GM19025 (cell line): ENCODE data around the gene TMEM100.

Experiments used
- ATAC-seq: cut with Tn5 transposase; IDR thresholded peaks from one replicate; pipeline ENCODE4 v1.9.1; 2021; ENCODE audit warnings: mild to moderate bottlenecking, low read depth, moderate library complexity; ENCODE audit not compliant: unreplicated experiment

The TMEM100 gene

GRCh38 chr17:55720919-55721836 lies 1.5 kb downstream of the TMEM100 start:
- ATAC-seq, result no peak

GRCh38 chr17:55717898-55718735 lies 4.5 kb downstream of the TMEM100 start:
- ATAC-seq, result no peak

- ATAC-seq, result no peak
Observed at GRCh38 chr17:55717432-55717831, 5.2 kb downstream of the TMEM100 start.

- ATAC-seq, result no peak
Observed at GRCh38 chr17:55710829-55711496, 11.7 kb downstream of the TMEM100 start.

GRCh38 chr17:55710410-55710809 lies 12.3 kb downstream of the TMEM100 start:
- ATAC-seq, result no peak

GRCh38 chr17:55709984-55710383 lies 12.7 kb downstream of the TMEM100 start:
- ATAC-seq, result no peak

GRCh38 chr17:55709440-55709839 lies 13.2 kb downstream of the TMEM100 start:
- ATAC-seq, result no peak

GRCh38 chr17:55708175-55708974 lies 14.3 kb downstream of the TMEM100 start:
- no peak for ATAC-seq

- no peak for ATAC-seq
Observed at GRCh38 chr17:55706808-55707773, 15.6 kb downstream of the TMEM100 start.

- no peak for ATAC-seq
Observed at GRCh38 chr17:55705847-55706246, 16.8 kb downstream of the TMEM100 start.

- ATAC-seq, result no peak
Observed at GRCh38 chr17:55704401-55704800, 18.3 kb downstream of the TMEM100 start.

GRCh38 chr17:55702150-55702549 lies 20.5 kb downstream of the TMEM100 start:
- no peak for ATAC-seq

- no peak for ATAC-seq
Observed at GRCh38 chr17:55699181-55699860, 23.3 kb downstream of the TMEM100 start.

- ATAC-seq, result no peak
Observed at GRCh38 chr17:55694286-55694910, 28.3 kb downstream of the TMEM100 start.

GRCh38 chr17:55693254-55694216 lies 29.1 kb downstream of the TMEM100 start:
- ATAC-seq, result no peak

GRCh38 chr17:55692276-55692675 lies 30.4 kb downstream of the TMEM100 start:
- no peak for ATAC-seq

GRCh38 chr17:55691666-55692065 lies 31.0 kb downstream of the TMEM100 start:
- no peak for ATAC-seq
